ENCODE data around the gene RELN. TPM values are rescaled to one million over a fixed set of nuclear protein-coding genes. Genes with fewer than 3 reads are reported as not detected.

RELN gene
- total and polyA plus RNA-seq, 9 of the 15 experiments (the other 6 are each of a cell fraction or from before 2014, with no cell fraction given) = 12.9 to 43.2 (median 18.1) TPM

- H3K9ac ChIP-seq (ENCODE audit: insufficient read depth in 1 of 2, low read depth in 2 of 2, low read length in 2 of 2) = no peak overlapping the region
- H3K4me1 ChIP-seq (replicated peaks in 1 of 2; ENCODE audit: control insufficient read depth in 2 of 2, insufficient read depth in 2 of 2, low read length in 2 of 2) = no peaks in the 10 kb centered on the region
- H3K36me3 ChIP-seq (ENCODE audit: control insufficient read depth, insufficient read depth, low read length) = no peaks in the 10 kb centered on the region; the same call in 2 of the 3 replicates
- no TSS peak for BruUV-seq (replicated peaks)
- no peak overlapping the region for H3K4me3 ChIP-seq
- peaks cover 3% of the 10 kb centered on the region; the same call in 1 of the 2 replicates for H3K9me3 ChIP-seq (replicated peaks; ENCODE audit: control insufficient read depth, insufficient read depth, low read depth, low read length)
- ATAC-seq = no peak
- H3K9me1 ChIP-seq (ENCODE audit: control insufficient read depth, insufficient read depth, low read length) = no peaks in the 10 kb centered on the region
- no peaks in the 10 kb centered on the region for H3K27me3 ChIP-seq (ENCODE audit: control insufficient read depth in 2 of 2, insufficient read depth in 2 of 2, low read length in 2 of 2)
- POLR2A ChIA-PET = no interaction called here
- intact Hi-C loops (cut with micrococcal nuclease) (no loop called here), in situ Hi-C loops (cut with MboI) (no loop called here)
- no peak for DNase-seq (ENCODE audit: extremely low read depth in 1 of 4, low spot score in 3 of 4)
- TF ChIP-seq GATAD2A (IDR thresholded peaks at IDR 0.05) = no peak
- TF ChIP-seq ZNF79 (CRISPR knock-in tag; IDR thresholded peaks at IDR 0.05; ENCODE audit: low read depth) = no peak
- TF ChIP-seq E2F1 (CRISPR knock-in tag; IDR thresholded peaks at IDR 0.05) = no peak
- TF ChIP-seq SREBF2 (CRISPR knock-in tag; IDR thresholded peaks at IDR 0.05) = no peak
- no peak for TF ChIP-seq POLR3G (IDR thresholded peaks at IDR 0.05; ENCODE audit: extremely low read depth, insufficient read length, insufficient replicate concordance)
- TF ChIP-seq ZNF12 (CRISPR knock-in tag; IDR thresholded peaks at IDR 0.05) = no peak
- TF ChIP-seq ZBTB9 (CRISPR knock-in tag; IDR thresholded peaks at IDR 0.05) = no peak
- CTCF ChIA-PET (ENCODE audit: low intra/inter-chr PET ratio) = no interaction called here
- 34% methylated on average over 2 of the region's 2 CpGs for WGBS (ENCODE audit: insufficient coverage, low coverage, missing lambda C conversion rate)
- H3K79me2 ChIP-seq (ENCODE audit: control insufficient read depth, insufficient read depth, low read length) = no peaks in the 10 kb centered on the region
- no peaks in the 10 kb centered on the region for H4K20me1 ChIP-seq (replicated peaks; ENCODE audit: control insufficient read depth, insufficient read depth, low read length)
- H3K27ac ChIP-seq (ENCODE audit: extremely low read depth, low read depth, low read length) = no peak overlapping the region
- no peak overlapping the region for H3K4me2 ChIP-seq (ENCODE audit: insufficient read depth, low read length)
- FAIRE-seq = no peak
- no peak overlapping the region for H2AFZ ChIP-seq (ENCODE audit: low read depth, low read length)
Measured at GRCh38 chr7:103951311-103951710, 38.1 kb downstream of the RELN start.
